B cell (primary cell): ENCODE data around the gene ING5. TPM values are rescaled to one million over a fixed set of nuclear protein-coding genes. Genes with fewer than 3 reads are reported as not detected.
A peak's percentile ranks its signal among the peaks of the same experiment; 100 is the strongest.

ENCODE experiments used
- ATAC-seq: fragments of 200-7000 bp; cut with Tn5 transposase; one replicate; pipeline ENCODE4 v1.10.0; 2021; ENCODE audit warnings: low read depth, mild to moderate bottlenecking, moderate number of reproducible peaks, moderate library complexity
- CTCF ChIA-PET: fragments of 350-600 bp; sonication (Branson Sonifier 250); formaldehyde crosslinking; loops from one replicate; lab custom pipeline; 2021; ENCODE audit warnings: antibody characterized with exemption, inconsistent platforms; lab: Charles Lee
- POLR2A ChIA-PET: fragments of 350-600 bp; sonication (Branson Sonifier 250); formaldehyde crosslinking; loops from one replicate; lab custom pipeline; 2021; ENCODE audit warnings: antibody characterized with exemption; lab: Charles Lee
- DNase-seq: peaks from one replicate; pipeline ENCODE4 v3.0.0; 2013
- H2AFZ ChIP-seq: 2 replicates; pipeline ENCODE4 v1.6.1; 2012; ENCODE audit warnings: mild to moderate bottlenecking, low read depth, low read length; ENCODE audit not compliant: insufficient read depth, poor library complexity, severe bottlenecking
- H3K27ac ChIP-seq, 2 donors: 1 replicate in 1 of 2; 2 replicates in 1 of 2; pipeline ENCODE4 v1.5.1; 2012 to 2013; ENCODE audit warnings: low read length in 2 of 2, mild to moderate bottlenecking in 2 of 2, moderate library complexity in 1 of 2
- H3K27me3 ChIP-seq, 4 experiments: fragments of 200-600 bp in 1 of 4; sonication (generic) in 1 of 4; replicated peaks in 1 of 4; 1 replicate in 2 of 4; 2 replicates in 2 of 4; pipeline versions ENCODE4 v1.6.1 to v1.7.0; 2013 to 2016; ENCODE audit warnings: low read length in 3 of 4, mild to moderate bottlenecking in 2 of 4, mixed read lengths in 1 of 4, moderate library complexity in 1 of 4; ENCODE audit not compliant: insufficient read depth in 4 of 4, control insufficient read depth in 3 of 4; ENCODE audit errors: control extremely low read depth in 1 of 4
- H3K36me3 ChIP-seq, 2 experiments: replicated peaks in 1 of 2; 1 replicate in 1 of 2; 2 replicates in 1 of 2; pipeline versions ENCODE4 v1.6.1 to v1.7.1; 2013; ENCODE audit warnings: low read length in 1 of 2; ENCODE audit not compliant: insufficient read depth in 2 of 2, control insufficient read depth in 1 of 2; ENCODE audit errors: control extremely low read depth in 1 of 2, extremely low read depth in 1 of 2
- H3K4me1 ChIP-seq, 2 donors: fragments of 200-600 bp in 1 of 2; sonication (generic) in 1 of 2; 1 replicate in 1 of 2; 2 replicates in 1 of 2; pipeline versions ENCODE4 v1.5.1 to v1.6.1; 2013 to 2017; ENCODE audit warnings: low read length in 2 of 2; ENCODE audit not compliant: control insufficient read depth in 2 of 2, insufficient read depth in 2 of 2
- H3K4me2 ChIP-seq: replicated peaks from 2 replicates; pipeline ENCODE3; 2012; ENCODE audit warnings: mild to moderate bottlenecking, low read depth, low read length; ENCODE audit not compliant: poor library complexity, severe bottlenecking
- H3K4me3 ChIP-seq, 5 experiments: fragments of 200-600 bp in 1 of 5; sonication (generic) in 1 of 5; 1 replicate in 3 of 5; 2 replicates in 2 of 5; pipeline versions ENCODE4 v1.5.1 to v1.7.0; 2011 to 2016; ENCODE audit warnings: low read length in 4 of 5, mild to moderate bottlenecking in 4 of 5, low read depth in 2 of 5, control low read depth in 1 of 5, moderate library complexity in 1 of 5; ENCODE audit not compliant: insufficient read depth in 1 of 5; ENCODE audit errors: control extremely low read depth in 1 of 5, extremely low read depth in 1 of 5
- H3K79me2 ChIP-seq: fragments of 200-600 bp; sonication (generic); one replicate; pipeline ENCODE4 v1.6.0; 2016; ENCODE audit warnings: low read length; ENCODE audit not compliant: control insufficient read depth, insufficient read depth
- H3K9ac ChIP-seq: fragments of 200-600 bp; sonication (generic); 2 replicates; pipeline ENCODE4 v1.6.1; 2017; ENCODE audit warnings: mild to moderate bottlenecking, low read length, moderate library complexity
- H3K9me3 ChIP-seq, 3 donors: one replicate each; pipeline versions ENCODE4 v1.6.1 to v1.7.1; 2013; ENCODE audit warnings: low read length in 2 of 3; ENCODE audit not compliant: control insufficient read depth in 2 of 3, insufficient read depth in 1 of 3; ENCODE audit errors: control extremely low read depth in 1 of 3
- H4K20me1 ChIP-seq: 2 replicates; pipeline ENCODE4 v1.6.0; 2012; ENCODE audit warnings: mild to moderate bottlenecking, low read length; ENCODE audit not compliant: insufficient read depth, control insufficient read depth, poor library complexity, severe bottlenecking
- H3K27ac Mint-ChIP-seq: one replicate; pipeline ENCODE4 v1.8.0; 2021; ENCODE audit warnings: mixed read lengths
- H3K27me3 Mint-ChIP-seq: one replicate; pipeline ENCODE4 v1.8.0; 2021; ENCODE audit warnings: mixed read lengths
- H3K4me1 Mint-ChIP-seq: one replicate; pipeline ENCODE4 v1.8.0; 2021; ENCODE audit warnings: mixed read lengths
- H3K4me3 Mint-ChIP-seq: one replicate; pipeline ENCODE4 v1.8.0; 2021; ENCODE audit warnings: mixed read lengths
- H3K9me3 Mint-ChIP-seq: one replicate; pipeline ENCODE4 v1.8.0; 2022; ENCODE audit warnings: mixed read lengths; ENCODE audit not compliant: insufficient read depth
- CTCF ChIP-seq: fragments of 200-600 bp; IDR thresholded peaks from one replicate; pipeline ENCODE4 v1.8.0; 2022; ENCODE audit warnings: antibody characterized with exemption, mild to moderate bottlenecking
- EZH2 ChIP-seq: IDR thresholded peaks from 2 replicates; pipeline ENCODE4 v1.6.1; 2012; ENCODE audit warnings: borderline replicate concordance, low read depth, mild to moderate bottlenecking, moderate library complexity, low read length; ENCODE audit not compliant: insufficient read depth, poor library complexity, severe bottlenecking
- WGBS: methylation state at CpG from one replicate; pipeline ENCODE4 v1.1.5; 2013; ENCODE audit warnings: missing lambda C conversion rate; ENCODE audit not compliant: insufficient coverage; 5-methylcytosine and 5-hydroxymethylcytosine counted together
- intact Hi-C: fragments of 100-400 bp; cut with micrococcal nuclease; formaldehyde crosslinking; loops from one replicate; pipeline ENCODE4 v1.10.0; 2022
- polyA minus RNA-seq: library from RNA; depleted of rRNA, polyadenylated mRNA; stranded (reverse); fragments of >200 nt; gene quantifications from 2 replicates; pipeline ENCODE4 v1.2.3, GENCODE V29; 2012
- polyA plus RNA-seq: library from polyadenylated mRNA; depleted of rRNA; stranded (reverse); fragments of >200 nt; gene quantifications from 2 replicates; pipeline ENCODE4 v1.2.3, GENCODE V29; 2012
- total RNA-seq, 2 donors: library from RNA; stranded (reverse); fragments of 120-200 nt in 1 of 2; gene quantifications; 1 replicate in 1 of 2; 2 replicates in 1 of 2; pipeline versions ENCODE4 v1.2.3 to v1.2.4, GENCODE V29; 2013 to 2022

The ING5 gene
- 82.9 and 91.1 TPM in 2 replicates for total RNA-seq
- total RNA-seq (2013) = 49.8 TPM
- 70.7 and 75.9 TPM in 2 replicates for polyA plus RNA-seq
- polyA minus RNA-seq = 45.3 and 72.7 TPM in 2 replicates

GRCh38 chr2:241701399-241702154 lies at the start of gene ING5:
TSS of gene ING5 (plus strand) at chr2:241702039. CDS start at chr2:241702066, 27 bp downstream.
- Histone ChIP-seq H3K4me1 (peaks cover 14 to 21% of the 10 kb centered on the region in 2 donors), H3K9ac (peak within 1 kb of the TSS; percentile 84), H3K27ac (peak within 1 kb of the TSS; percentile 87 to 89), H4K20me1 (peaks cover 18% of the 10 kb centered on the region), H3K36me3 (peaks cover 0 to 10% of the 10 kb centered on the region in 2 experiments), H3K9me3 (peaks cover 0 to 12% (median 2%) of the 10 kb centered on the region in 3 donors), H3K4me2 (peak within 1 kb of the TSS; percentile 99), H3K27me3 (no peaks in the 10 kb centered on the region), H3K79me2 (peaks cover 33% of the 10 kb centered on the region), H2AFZ (peak within 1 kb of the TSS; percentile 82), H3K4me3 (peak within 1 kb of the TSS; percentile 15 to 80 (median 74))
- H3K9me3 Mint-ChIP-seq = no peaks in the 10 kb centered on the region
- peak within 1 kb of the TSS; percentile 94 for H3K4me3 Mint-ChIP-seq
- no peaks in the 10 kb centered on the region for H3K27me3 Mint-ChIP-seq
- H3K4me1 Mint-ChIP-seq = peaks cover 20% of the 10 kb centered on the region
- H3K27ac Mint-ChIP-seq = peak within 1 kb of the TSS; percentile 96
- DNase-seq = peak; percentile 97
- TF ChIP-seq CTCF (peak; percentile 19), EZH2 (no peak)
- WGBS = under 1% methylated on average over 96 of the region's 96 CpGs
- intact Hi-C loops = loop anchor here (1.0 to 5.0 kb wide), 5 partner anchors 15 to 869 kb away; partner anchors contain the start of genes ATG4B, D2HGDH, DTYMK and THAP4
- ChIA-PET POLR2A (interaction anchor here (0.5 to 3.5 kb wide), 7 partner anchors 13 to 386 kb away, joined by 3 to 30 read pairs (median 12); partner anchors contain the start of genes ATG4B, D2HGDH, DTYMK and HDLBP), CTCF (interaction anchor here (0.6 to 3.7 kb wide), 10 partner anchors 13 to 387 kb away, joined by 3 to 41 read pairs (median 4); partner anchors contain the start of genes ATG4B, D2HGDH, DTYMK and HDLBP)
- ATAC-seq = peak; percentile 63

GRCh38 chr2:241652142-241652541 lies 49.7 kb upstream of the ING5 start:
- Mint-ChIP-seq H3K27ac (no peak overlapping the region), H3K4me1 (peaks cover 3% of the 10 kb centered on the region), H3K27me3 (no peaks in the 10 kb centered on the region), H3K9me3 (no peaks in the 10 kb centered on the region), H3K4me3 (no peak overlapping the region)
- ATAC-seq (no peak), DNase-seq (no peak)
- POLR2A ChIA-PET = no interaction called here
- Histone ChIP-seq H3K4me3 (no peak overlapping the region), H3K9ac (no peak overlapping the region), H4K20me1 (peaks cover 37% of the 10 kb centered on the region), H2AFZ (no peak overlapping the region), H3K9me3 (no peaks in the 10 kb centered on the region), H3K36me3 (peaks cover 0 to 50% of the 10 kb centered on the region in 2 experiments), H3K27me3 (no peaks in the 10 kb centered on the region), H3K4me2 (no peak overlapping the region), H3K79me2 (peaks cover 41% of the 10 kb centered on the region), H3K4me1 (no peaks in the 10 kb centered on the region), H3K27ac (no peak overlapping the region)
- intact Hi-C loops = no loop called here
- TF ChIP-seq CTCF (no peak), EZH2 (no peak)
- WGBS = 94% methylated on average over 3 of the region's 9 CpGs
- CTCF ChIA-PET = no interaction called here
